Glutamatergic neuron (in vitro differentiated cells): ENCODE data around the gene ADGRE1. TPM values are rescaled to one million over a fixed set of nuclear protein-coding genes. Genes with fewer than 3 reads are reported as not detected.

ENCODE experiments used
- DNase-seq: peaks from one replicate; pipeline ENCODE4 v3.0.0; 2022
- H3K27ac Mint-ChIP-seq: one replicate; pipeline ENCODE4 v1.8.0; 2020; ENCODE audit warnings: mild to moderate bottlenecking, mixed read lengths, inconsistent platforms; ENCODE audit not compliant: unreplicated experiment
- H3K27me3 Mint-ChIP-seq: one replicate; pipeline ENCODE4 v1.8.0; 2020; ENCODE audit warnings: mild to moderate bottlenecking, moderate library complexity, mixed read lengths, inconsistent platforms; ENCODE audit not compliant: unreplicated experiment
- H3K36me3 Mint-ChIP-seq: one replicate; pipeline ENCODE4 v1.8.0; 2020; ENCODE audit warnings: mild to moderate bottlenecking, mixed read lengths, inconsistent platforms; ENCODE audit not compliant: unreplicated experiment
- H3K4me1 Mint-ChIP-seq: one replicate; pipeline ENCODE4 v1.8.0; 2020; ENCODE audit warnings: mild to moderate bottlenecking, low read depth, mixed read lengths, inconsistent platforms; ENCODE audit not compliant: unreplicated experiment
- H3K4me3 Mint-ChIP-seq: one replicate; pipeline ENCODE4 v1.8.0; 2020; ENCODE audit warnings: mild to moderate bottlenecking, mixed read lengths, inconsistent platforms; ENCODE audit not compliant: unreplicated experiment
- H3K9me3 Mint-ChIP-seq: one replicate; pipeline ENCODE4 v1.8.0; 2020; ENCODE audit warnings: mild to moderate bottlenecking, moderate library complexity, mixed read lengths, inconsistent platforms; ENCODE audit not compliant: unreplicated experiment
- total RNA-seq: library from RNA; stranded (reverse); fragmentation: NEBNext Ultra II Directional; extraction: Animal tissue kit (Norgen Biotek cat#: 25700); gene quantifications from one replicate; pipeline ENCODE4 v1.2.1, GENCODE V29; 2021; ENCODE audit not compliant: unreplicated experiment
- TF ChIP-seq, protein P1 (sequence below): fragments of 200-600 bp; sonication (generic); IDR thresholded peaks from one replicate; pipeline ENCODE4 v1.5.0; 2021; ENCODE audit not compliant: partially characterized antibody, unreplicated experiment

Gene ADGRE1
- total RNA-seq, 1 donor from 2014 or later = not detected

- Mint-ChIP-seq H3K36me3 (no peaks in the 10 kb centered on the region), H3K9me3 (peaks cover 9% of the 10 kb centered on the region), H3K27ac (no peak overlapping the region), H3K27me3 (peaks cover 1% of the 10 kb centered on the region), H3K4me3 (no peak overlapping the region), H3K4me1 (no peaks in the 10 kb centered on the region)
- TF ChIP-seq, protein P1, sequence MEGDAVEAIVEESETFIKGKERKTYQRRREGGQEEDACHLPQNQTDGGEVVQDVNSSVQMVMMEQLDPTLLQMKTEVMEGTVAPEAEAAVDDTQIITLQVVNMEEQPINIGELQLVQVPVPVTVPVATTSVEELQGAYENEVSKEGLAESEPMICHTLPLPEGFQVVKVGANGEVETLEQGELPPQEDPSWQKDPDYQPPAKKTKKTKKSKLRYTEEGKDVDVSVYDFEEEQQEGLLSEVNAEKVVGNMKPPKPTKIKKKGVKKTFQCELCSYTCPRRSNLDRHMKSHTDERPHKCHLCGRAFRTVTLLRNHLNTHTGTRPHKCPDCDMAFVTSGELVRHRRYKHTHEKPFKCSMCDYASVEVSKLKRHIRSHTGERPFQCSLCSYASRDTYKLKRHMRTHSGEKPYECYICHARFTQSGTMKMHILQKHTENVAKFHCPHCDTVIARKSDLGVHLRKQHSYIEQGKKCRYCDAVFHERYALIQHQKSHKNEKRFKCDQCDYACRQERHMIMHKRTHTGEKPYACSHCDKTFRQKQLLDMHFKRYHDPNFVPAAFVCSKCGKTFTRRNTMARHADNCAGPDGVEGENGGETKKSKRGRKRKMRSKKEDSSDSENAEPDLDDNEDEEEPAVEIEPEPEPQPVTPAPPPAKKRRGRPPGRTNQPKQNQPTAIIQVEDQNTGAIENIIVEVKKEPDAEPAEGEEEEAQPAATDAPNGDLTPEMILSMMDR = no peak
- DNase-seq = no peak
Observed at GRCh38 chr19:6947745-6948144, 60.4 kb downstream of the ADGRE1 start.

DNA sequence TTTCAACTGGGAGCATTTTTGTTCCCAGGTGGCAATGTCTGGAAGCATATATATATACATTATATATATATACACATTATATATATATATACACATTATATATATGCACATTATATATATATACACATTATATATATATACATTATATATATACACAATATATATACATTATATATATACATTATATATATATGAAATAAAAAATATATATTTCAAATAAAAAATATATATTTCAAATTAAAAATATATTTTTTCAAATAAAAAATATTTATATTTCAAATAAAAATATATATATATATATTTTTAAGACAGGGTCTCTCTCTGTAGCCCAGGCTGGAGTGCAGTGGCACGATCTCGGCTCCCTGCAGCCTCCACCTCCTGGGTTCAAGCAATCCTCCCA lies 61.5 kb downstream of the ADGRE1 start:
- Mint-ChIP-seq H3K4me1 (no peaks in the 10 kb centered on the region), H3K27ac (no peak overlapping the region), H3K27me3 (peaks cover 1% of the 10 kb centered on the region), H3K36me3 (no peaks in the 10 kb centered on the region), H3K9me3 (peaks cover 12% of the 10 kb centered on the region), H3K4me3 (no peak overlapping the region)
- TF ChIP-seq, protein P1 = no peak
- DNase-seq = no peak

GRCh38 chr19:6952956-6953355 lies 65.6 kb downstream of the ADGRE1 start:
- no peak overlapping the region for H3K4me3 Mint-ChIP-seq
- no peak overlapping the region for H3K27ac Mint-ChIP-seq
- TF ChIP-seq, protein P1 = no peak
- H3K9me3 Mint-ChIP-seq = peaks cover 5% of the 10 kb centered on the region
- no peaks in the 10 kb centered on the region for H3K4me1 Mint-ChIP-seq
- DNase-seq = no peak
- H3K27me3 Mint-ChIP-seq = peaks cover 3% of the 10 kb centered on the region
- H3K36me3 Mint-ChIP-seq = no peaks in the 10 kb centered on the region

GRCh38 chr19:6955082-6955481 lies 67.7 kb downstream of the ADGRE1 start:
- H3K4me3 Mint-ChIP-seq = no peak overlapping the region
- TF ChIP-seq, protein P1 = no peak
- H3K36me3 Mint-ChIP-seq = no peaks in the 10 kb centered on the region
- no peaks in the 10 kb centered on the region for H3K4me1 Mint-ChIP-seq
- peaks cover 2% of the 10 kb centered on the region for H3K27me3 Mint-ChIP-seq
- no peak overlapping the region for H3K27ac Mint-ChIP-seq
- DNase-seq = no peak
- peaks cover 3% of the 10 kb centered on the region for H3K9me3 Mint-ChIP-seq

DNA sequence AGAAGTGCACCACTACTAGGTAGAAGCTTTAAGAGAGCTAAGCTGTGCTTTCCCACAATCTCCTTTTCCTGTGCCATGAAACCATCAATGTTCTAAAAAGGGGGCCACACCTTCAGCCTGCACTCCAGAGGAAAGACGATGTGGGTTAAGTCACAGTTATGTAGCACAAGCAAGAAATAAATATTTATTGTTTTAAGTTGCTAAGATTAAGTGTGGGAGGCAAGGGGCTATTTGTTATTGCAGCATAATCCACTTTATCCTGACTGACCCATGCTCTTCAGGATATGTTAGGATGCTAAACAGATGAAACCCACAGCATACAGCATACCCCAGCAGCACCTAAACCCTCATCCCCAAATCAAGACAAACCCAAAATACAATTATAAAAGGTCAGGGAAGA lies 69.2 kb downstream of the ADGRE1 start:
- Mint-ChIP-seq H3K9me3 (peaks cover 3% of the 10 kb centered on the region), H3K36me3 (no peaks in the 10 kb centered on the region), H3K4me1 (no peaks in the 10 kb centered on the region), H3K27ac (no peak overlapping the region), H3K27me3 (peaks cover 2% of the 10 kb centered on the region), H3K4me3 (no peak overlapping the region)
- TF ChIP-seq, protein P1 = no peak
- DNase-seq = no peak
